Mesendoderm (in vitro differentiated cells): ENCODE results near the gene KLF7.
A peak's percentile ranks its signal among the peaks of the same experiment; 100 is the strongest.

Source experiments
- DNase-seq: peaks from one replicate; pipeline ENCODE4 v3.0.0; 2013
- H2AK5ac ChIP-seq: 2 replicates; pipeline ENCODE4 v1.6.1; 2013; ENCODE audit warnings: low read length, inconsistent platforms
- H2BK120ac ChIP-seq: 2 replicates; pipeline ENCODE4 v1.6.1; 2013; ENCODE audit warnings: low read depth, mild to moderate bottlenecking, low read length, moderate library complexity, mixed read lengths
- H2BK15ac ChIP-seq: replicated peaks from 2 replicates; pipeline ENCODE4 v1.6.1; 2013; ENCODE audit warnings: low read depth, mild to moderate bottlenecking, moderate library complexity
- H2BK5ac ChIP-seq: 2 replicates; pipeline ENCODE4 v1.6.1; 2013; ENCODE audit warnings: low read length, inconsistent platforms
- H3K18ac ChIP-seq: 2 replicates; pipeline ENCODE4 v1.6.1; 2013; ENCODE audit warnings: mild to moderate bottlenecking, low read length, mixed read lengths
- H3K23ac ChIP-seq: one replicate; pipeline ENCODE4 v1.6.1; 2013; ENCODE audit warnings: low read length
- H3K27ac ChIP-seq: 2 replicates; pipeline ENCODE4 v1.5.1; 2013; ENCODE audit warnings: low read depth, mild to moderate bottlenecking, inconsistent platforms, low read length, moderate library complexity
- H3K27me3 ChIP-seq: 2 replicates; pipeline ENCODE4 v1.6.1; 2013; ENCODE audit warnings: low read length, control low read depth, mild to moderate bottlenecking, inconsistent platforms; ENCODE audit not compliant: insufficient read depth, poor library complexity
- H3K36me3 ChIP-seq: 2 replicates; pipeline ENCODE4 v1.6.1; 2013; ENCODE audit warnings: low read length, inconsistent platforms; ENCODE audit not compliant: control insufficient read depth, insufficient read depth
- H3K4ac ChIP-seq: one replicate; pipeline ENCODE4 v1.6.1; 2013; ENCODE audit warnings: low read depth, mild to moderate bottlenecking, low read length, moderate library complexity
- H3K4me1 ChIP-seq: 2 replicates; pipeline ENCODE4 v1.6.1; 2013; ENCODE audit warnings: low read depth, low read length, inconsistent platforms; ENCODE audit not compliant: control insufficient read depth
- H3K4me2 ChIP-seq: 2 replicates; pipeline ENCODE4 v1.6.1; 2013; ENCODE audit warnings: low read length
- H3K4me3 ChIP-seq: 2 replicates; pipeline ENCODE4 v1.5.1; 2013; ENCODE audit warnings: mild to moderate bottlenecking, low read length
- H3K56ac ChIP-seq: one replicate; pipeline ENCODE4 v1.6.1; 2013; ENCODE audit warnings: low read length
- H3K79me1 ChIP-seq: 2 replicates; pipeline ENCODE4 v1.6.1; 2013; ENCODE audit warnings: low read length, inconsistent platforms
- H3K79me2 ChIP-seq: 2 replicates; pipeline ENCODE4 v1.6.1; 2013; ENCODE audit warnings: mild to moderate bottlenecking, low read length; ENCODE audit not compliant: control insufficient read depth, insufficient read depth
- H3K9ac ChIP-seq: 2 replicates; pipeline ENCODE4 v1.6.1; 2013; ENCODE audit warnings: low read length, inconsistent platforms
- H4K5ac ChIP-seq: one replicate; pipeline ENCODE4 v1.6.1; 2013; ENCODE audit warnings: low read length
- H4K8ac ChIP-seq: one replicate; pipeline ENCODE4 v1.6.1; 2013; ENCODE audit warnings: low read depth, mild to moderate bottlenecking, control low read depth, low read length, moderate library complexity
- WGBS: extraction: QIAGEN DNeasy Blood & Tissue Kit; methylation state at CpG from one replicate; pipeline ENCODE4 v1.1.7; 2013; ENCODE audit warnings: low lambda C conversion rate, missing lambda C conversion rate; ENCODE audit not compliant: insufficient coverage; ENCODE audit errors: extremely low coverage; 5-methylcytosine and 5-hydroxymethylcytosine counted together

Gene KLF7

GRCh38 chr2:207180741-207181140, 15.0 kb upstream of the KLF7 start:
- H3K36me3 ChIP-seq, result no peaks in the 10 kb centered on the region
- H3K79me2 ChIP-seq, result no peaks in the 10 kb centered on the region
- no peaks in the 10 kb centered on the region for H3K79me1 ChIP-seq
- H2BK5ac ChIP-seq, result no peak overlapping the region
- H4K8ac ChIP-seq, result no peak overlapping the region
- H3K4ac ChIP-seq, result no peak overlapping the region
- H3K27ac ChIP-seq, result no peak overlapping the region
- H3K56ac ChIP-seq, result no peak overlapping the region
- no peak overlapping the region for H3K9ac ChIP-seq
- no peak overlapping the region for H2BK120ac ChIP-seq
- H2BK15ac ChIP-seq, result no peak overlapping the region
- no peak overlapping the region for H3K4me3 ChIP-seq
- no peak overlapping the region for H2AK5ac ChIP-seq
- H3K23ac ChIP-seq, result no peak overlapping the region
- no peaks in the 10 kb centered on the region for H3K4me1 ChIP-seq
- H3K27me3 ChIP-seq, result no peaks in the 10 kb centered on the region
- H3K4me2 ChIP-seq, result no peak overlapping the region
- DNase-seq, result no peak
- no peak overlapping the region for H4K5ac ChIP-seq
- no peak overlapping the region for H3K18ac ChIP-seq

GRCh38 chr2:207176247-207176646, 10.5 kb upstream of the KLF7 start:
- Histone ChIP-seq H3K27me3 (no peaks in the 10 kb centered on the region), H3K4me1 (no peaks in the 10 kb centered on the region), H3K23ac (no peak overlapping the region), H4K5ac (no peak overlapping the region), H2BK120ac (no peak overlapping the region), H3K4me2 (no peak overlapping the region), H3K4me3 (no peak overlapping the region), H3K79me1 (no peaks in the 10 kb centered on the region), H2BK15ac (no peak overlapping the region), H3K56ac (no peak overlapping the region), H3K36me3 (no peaks in the 10 kb centered on the region), H3K4ac (no peak overlapping the region), H2AK5ac (no peak overlapping the region), H2BK5ac (no peak overlapping the region), H3K27ac (no peak overlapping the region), H3K18ac (no peak overlapping the region), H4K8ac (no peak overlapping the region), H3K79me2 (no peaks in the 10 kb centered on the region), H3K9ac (no peak overlapping the region)
- no peak for DNase-seq

- H3K18ac ChIP-seq, result no peak overlapping the region
- no peaks in the 10 kb centered on the region for H3K27me3 ChIP-seq
- H3K79me2 ChIP-seq, result no peaks in the 10 kb centered on the region
- no peak overlapping the region for H4K5ac ChIP-seq
- H3K4ac ChIP-seq, result no peak overlapping the region
- no peaks in the 10 kb centered on the region for H3K36me3 ChIP-seq
- H2BK120ac ChIP-seq, result no peak overlapping the region
- H3K9ac ChIP-seq, result no peak overlapping the region
- H3K27ac ChIP-seq, result no peak overlapping the region
- H2BK15ac ChIP-seq, result peak overlapping the region; percentile 45
- H3K4me1 ChIP-seq, result no peaks in the 10 kb centered on the region
- DNase-seq, result no peak
- no CpG with 5 or more reads among the region's 1 CpG for WGBS
- H2AK5ac ChIP-seq, result no peak overlapping the region
- no peak overlapping the region for H3K23ac ChIP-seq
- no peaks in the 10 kb centered on the region for H3K79me1 ChIP-seq
- no peak overlapping the region for H4K8ac ChIP-seq
- no peak overlapping the region for H3K56ac ChIP-seq
- no peak overlapping the region for H2BK5ac ChIP-seq
- no peak overlapping the region for H3K4me2 ChIP-seq
- no peak overlapping the region for H3K4me3 ChIP-seq
These were observed 7.9 kb upstream of the KLF7 start for GRCh38 chr2:207173641-207174040.

GRCh38 chr2:207167099-207167923, 1.6 kb upstream of the KLF7 start:
- Histone ChIP-seq H2AK5ac (peak overlapping the region; percentile 28), H3K56ac (peak overlapping the region; percentile 94), H3K4me3 (peak overlapping the region; percentile 36), H3K4me1 (peaks cover 5% of the 10 kb centered on the region), H3K27ac (peak overlapping the region; percentile 90), H3K18ac (peak overlapping the region; percentile 97), H4K5ac (peak overlapping the region; percentile 99), H2BK5ac (peak overlapping the region; percentile 79), H3K79me1 (no peaks in the 10 kb centered on the region), H3K23ac (peak overlapping the region; percentile 87), H3K9ac (peak overlapping the region; percentile 89), H4K8ac (no peak overlapping the region), H2BK15ac (peak overlapping the region; percentile 86), H3K4me2 (peak overlapping the region; percentile 55), H3K79me2 (peaks cover 33% of the 10 kb centered on the region), H2BK120ac (peak overlapping the region; percentile 95), H3K27me3 (no peaks in the 10 kb centered on the region), H3K36me3 (no peaks in the 10 kb centered on the region), H3K4ac (peak overlapping the region; percentile 85)
- no peak for DNase-seq
- no CpG with 5 or more reads among the region's 18 CpGs for WGBS

GRCh38 chr2:207166349-207167098, 776 bp upstream of the KLF7 start:
- no peak overlapping the region for H4K5ac ChIP-seq
- WGBS, result no CpG with 5 or more reads among the region's 86 CpGs
- no peaks in the 10 kb centered on the region for H3K27me3 ChIP-seq
- no peaks in the 10 kb centered on the region for H3K36me3 ChIP-seq
- H4K8ac ChIP-seq, result peak overlapping the region; percentile 100
- peak overlapping the region; percentile 99 for H3K4ac ChIP-seq
- peak overlapping the region; percentile 55 for H3K4me2 ChIP-seq
- peak overlapping the region; percentile 87 for H3K23ac ChIP-seq
- H3K4me1 ChIP-seq, result peaks cover 9% of the 10 kb centered on the region
- H2AK5ac ChIP-seq, result no peak overlapping the region
- peak overlapping the region; percentile 89 for H3K9ac ChIP-seq
- peak overlapping the region; percentile 98 for H3K27ac ChIP-seq
- H3K79me1 ChIP-seq, result no peaks in the 10 kb centered on the region
- H3K18ac ChIP-seq, result peak overlapping the region; percentile 98
- H3K56ac ChIP-seq, result peak overlapping the region; percentile 94
- peaks cover 41% of the 10 kb centered on the region for H3K79me2 ChIP-seq
- peak; percentile 92 for DNase-seq
- H2BK5ac ChIP-seq, result peak overlapping the region; percentile 79
- H2BK120ac ChIP-seq, result peak overlapping the region; percentile 95
- peak overlapping the region; percentile 36 for H3K4me3 ChIP-seq
- H2BK15ac ChIP-seq, result no peak overlapping the region
